PFSK-1 (cell line): ENCODE data around the gene TOMM6.

Source experiments
- FOXP2 ChIP-seq: optimal IDR thresholded peaks from 2 replicates; pipeline ENCODE3; 2011; ENCODE audit warnings: borderline replicate concordance, control low read depth, inconsistent platforms; ENCODE audit not compliant: insufficient read depth; ENCODE audit errors: extremely low read length, extremely low read depth
- POLR2AphosphoS5 ChIP-seq: IDR thresholded peaks from 2 replicates; pipeline ENCODE4 v1.6.1; 2012; ENCODE audit warnings: low read depth, mild to moderate bottlenecking, control low read depth, low read length, moderate library complexity
- SIN3A ChIP-seq: IDR thresholded peaks from 2 replicates; pipeline ENCODE4 v1.6.1; 2012; ENCODE audit warnings: mild to moderate bottlenecking, low read length, moderate library complexity, borderline replicate concordance; ENCODE audit not compliant: insufficient read depth
- TAF1 ChIP-seq: IDR thresholded peaks from 2 replicates; pipeline ENCODE4 v1.6.1; 2012; ENCODE audit warnings: low read length, control low read depth, borderline replicate concordance; ENCODE audit not compliant: insufficient read depth
- TF ChIP-seq, protein P1 (sequence below), 2 experiments: IDR thresholded peaks; 2 replicates each; pipeline versions ENCODE4 v1.6.1 to v1.8.0; 2011 to 2012; ENCODE audit warnings: low read depth in 2 of 2, low read length in 2 of 2, control low read depth in 1 of 2, inconsistent platforms in 1 of 2, mild to moderate bottlenecking in 1 of 2, moderate library complexity in 1 of 2; ENCODE audit not compliant: insufficient read depth in 1 of 2

The TOMM6 gene

DNA sequence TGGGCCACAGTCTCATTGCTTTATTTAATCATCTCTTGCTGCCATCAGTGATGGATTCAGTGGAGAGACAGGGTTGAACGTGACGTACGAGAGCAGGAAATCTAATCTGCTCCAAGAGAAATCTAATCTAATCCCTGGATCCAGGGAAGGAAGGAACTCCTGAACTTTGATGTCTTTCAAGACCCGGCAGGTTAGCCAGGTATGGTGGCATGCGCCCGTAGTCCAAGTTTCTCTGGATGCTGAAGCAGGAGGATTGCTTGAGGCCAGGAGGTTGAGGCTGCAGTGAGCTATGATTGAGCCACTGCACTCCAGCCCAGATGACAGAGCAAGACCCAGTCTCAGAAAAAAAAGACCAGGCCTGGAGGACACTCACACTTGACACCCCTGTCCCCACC, 28.9 kb upstream of the TOMM6 start:
- TF ChIP-seq TAF1 = no peak
- TF ChIP-seq POLR2AphosphoS5 = no peak
- TF ChIP-seq, protein P1, sequence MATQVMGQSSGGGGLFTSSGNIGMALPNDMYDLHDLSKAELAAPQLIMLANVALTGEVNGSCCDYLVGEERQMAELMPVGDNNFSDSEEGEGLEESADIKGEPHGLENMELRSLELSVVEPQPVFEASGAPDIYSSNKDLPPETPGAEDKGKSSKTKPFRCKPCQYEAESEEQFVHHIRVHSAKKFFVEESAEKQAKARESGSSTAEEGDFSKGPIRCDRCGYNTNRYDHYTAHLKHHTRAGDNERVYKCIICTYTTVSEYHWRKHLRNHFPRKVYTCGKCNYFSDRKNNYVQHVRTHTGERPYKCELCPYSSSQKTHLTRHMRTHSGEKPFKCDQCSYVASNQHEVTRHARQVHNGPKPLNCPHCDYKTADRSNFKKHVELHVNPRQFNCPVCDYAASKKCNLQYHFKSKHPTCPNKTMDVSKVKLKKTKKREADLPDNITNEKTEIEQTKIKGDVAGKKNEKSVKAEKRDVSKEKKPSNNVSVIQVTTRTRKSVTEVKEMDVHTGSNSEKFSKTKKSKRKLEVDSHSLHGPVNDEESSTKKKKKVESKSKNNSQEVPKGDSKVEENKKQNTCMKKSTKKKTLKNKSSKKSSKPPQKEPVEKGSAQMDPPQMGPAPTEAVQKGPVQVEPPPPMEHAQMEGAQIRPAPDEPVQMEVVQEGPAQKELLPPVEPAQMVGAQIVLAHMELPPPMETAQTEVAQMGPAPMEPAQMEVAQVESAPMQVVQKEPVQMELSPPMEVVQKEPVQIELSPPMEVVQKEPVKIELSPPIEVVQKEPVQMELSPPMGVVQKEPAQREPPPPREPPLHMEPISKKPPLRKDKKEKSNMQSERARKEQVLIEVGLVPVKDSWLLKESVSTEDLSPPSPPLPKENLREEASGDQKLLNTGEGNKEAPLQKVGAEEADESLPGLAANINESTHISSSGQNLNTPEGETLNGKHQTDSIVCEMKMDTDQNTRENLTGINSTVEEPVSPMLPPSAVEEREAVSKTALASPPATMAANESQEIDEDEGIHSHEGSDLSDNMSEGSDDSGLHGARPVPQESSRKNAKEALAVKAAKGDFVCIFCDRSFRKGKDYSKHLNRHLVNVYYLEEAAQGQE (IDR thresholded peaks at IDR 0.05; ENCODE audit: insufficient read depth in 1 of 2, low read depth in 2 of 2, low read length in 2 of 2) = no peak
- TF ChIP-seq SIN3A = no peak
- no peak for TF ChIP-seq FOXP2

DNA sequence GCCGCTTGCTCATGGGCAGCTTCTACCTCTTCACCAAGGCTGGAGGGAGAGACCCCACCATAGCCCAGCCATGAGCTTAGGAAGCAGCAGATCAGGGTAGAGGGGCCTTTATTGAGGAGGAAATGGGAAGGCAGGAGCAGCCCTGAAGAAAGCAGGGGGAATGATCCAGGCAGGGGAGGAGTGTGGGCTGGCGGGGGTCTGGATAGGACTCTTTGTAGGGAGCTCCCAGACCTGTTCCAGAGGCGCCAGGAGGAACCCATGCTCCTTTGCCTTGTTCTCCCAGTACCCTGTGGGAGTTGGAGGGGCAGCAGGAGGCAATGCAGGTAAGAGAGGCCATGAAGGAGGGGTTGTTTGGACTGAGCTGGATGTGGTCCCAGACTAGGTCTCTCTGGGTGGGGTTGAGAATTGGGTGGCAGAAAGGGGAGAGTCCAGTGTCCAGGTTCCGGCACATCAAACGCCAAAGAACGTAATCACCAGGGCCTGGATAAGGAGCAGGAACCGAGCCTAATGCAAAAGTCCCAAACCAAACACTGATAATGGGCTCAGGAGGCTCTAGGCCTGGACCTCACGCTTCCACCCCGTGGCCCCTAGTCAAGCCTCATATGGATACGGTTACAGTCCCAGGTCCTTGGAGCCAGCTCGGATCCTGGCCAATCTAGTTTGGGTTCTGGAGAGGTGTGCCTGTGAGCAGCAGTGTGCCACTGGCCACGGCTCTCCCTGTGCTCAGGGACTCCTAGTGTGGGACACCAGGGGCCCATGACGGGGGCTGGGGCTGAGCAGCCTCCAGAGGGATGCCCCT, 28.2 kb upstream of the TOMM6 start:
- TF ChIP-seq SIN3A (no peak), POLR2AphosphoS5 (no peak), TAF1 (no peak), FOXP2 (no peak)
- TF ChIP-seq, protein P1 (IDR thresholded peaks at IDR 0.05; ENCODE audit: insufficient read depth in 1 of 2, low read depth in 2 of 2, low read length in 2 of 2) = no peak

DNA sequence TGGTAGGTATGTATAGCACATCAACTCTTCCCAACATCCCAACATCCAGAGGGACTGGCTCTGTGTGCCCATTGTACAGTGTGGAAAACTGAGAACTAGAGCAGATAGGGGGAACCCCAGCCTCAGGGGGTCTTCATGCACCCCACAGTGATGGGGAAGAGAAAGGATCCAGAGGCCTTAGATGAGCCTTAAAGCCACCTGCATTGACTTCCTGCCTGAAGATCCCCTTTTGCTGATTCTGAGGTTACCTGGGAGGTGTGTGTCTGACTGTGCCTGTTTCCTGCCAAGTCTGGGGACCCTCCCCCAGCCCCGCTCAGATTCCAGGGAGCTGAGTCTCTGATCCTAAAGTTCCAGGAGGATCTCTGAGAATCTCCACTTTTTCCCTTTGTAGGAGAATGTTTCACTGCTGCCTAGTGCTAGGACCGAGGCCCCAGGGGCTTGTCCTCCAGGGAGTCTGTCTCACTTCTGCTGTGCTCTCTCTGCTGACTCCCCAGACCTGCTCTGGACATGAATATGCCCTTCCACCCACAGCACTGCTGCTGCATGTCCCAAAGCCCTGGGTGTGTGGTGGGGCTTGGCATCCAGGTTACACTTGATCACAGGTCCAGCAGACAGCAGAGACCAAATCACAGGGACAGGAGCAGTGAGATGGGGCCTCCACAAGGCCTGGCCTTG, 27.5 kb upstream of the TOMM6 start:
- TF ChIP-seq, protein P1 (IDR thresholded peaks at IDR 0.05; ENCODE audit: insufficient read depth in 1 of 2, low read depth in 2 of 2, low read length in 2 of 2) = no peak
- no peak for TF ChIP-seq TAF1
- no peak for TF ChIP-seq POLR2AphosphoS5
- TF ChIP-seq FOXP2 = no peak
- no peak for TF ChIP-seq SIN3A

DNA sequence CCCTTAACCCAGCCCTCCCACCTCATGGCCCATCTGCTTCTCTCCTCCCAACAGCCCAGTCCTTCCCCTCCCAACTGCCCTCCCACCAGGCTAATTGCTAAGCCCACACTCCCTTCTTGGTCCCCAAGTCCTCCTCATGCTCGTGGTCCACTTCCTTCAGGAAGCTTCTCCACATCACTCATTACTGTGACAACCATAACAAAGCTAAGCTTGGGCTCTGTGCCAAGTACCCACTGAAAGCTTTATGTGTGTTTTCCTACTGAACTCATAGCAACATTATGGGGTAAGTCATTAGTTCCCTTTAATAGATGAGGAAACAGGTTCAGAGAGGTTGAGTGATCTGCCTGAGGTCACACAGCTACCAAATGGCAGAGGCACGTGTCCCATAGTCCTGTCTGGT, 24.0 kb upstream of the TOMM6 start:
- TF ChIP-seq POLR2AphosphoS5 = no peak
- TF ChIP-seq SIN3A = no peak
- no peak for TF ChIP-seq TAF1
- no peak for TF ChIP-seq FOXP2
- TF ChIP-seq, protein P1 (IDR thresholded peaks at IDR 0.05; ENCODE audit: insufficient read depth in 1 of 2, low read depth in 2 of 2, low read length in 2 of 2) = no peak
